T1000 (cell line): ENCODE results near the gene PLA2G4D.
"Not testable (repeated sequence)": the region's sequence is repeated elsewhere in the genome, so short reads cannot be mapped to it uniquely, and the experiment has no call there.

Experiments used
- DNase-seq: peaks from one replicate; lab custom pipeline; 2025; ENCODE audit warnings: mixed read lengths; lab: John Stamatoyannopoulos, UW

PLA2G4D gene

GRCh38 chr15:42128476-42128875 is 34.1 kb upstream of the PLA2G4D start:
- no peak for DNase-seq

- no peak for DNase-seq
Observed at GRCh38 chr15:42123546-42123945, 29.2 kb upstream of the PLA2G4D start.

- DNase-seq = no peak
Observed at GRCh38 chr15:42121682-42122081, 27.3 kb upstream of the PLA2G4D start.

- DNase-seq = no peak
Observed at GRCh38 chr15:42121021-42121420, 26.7 kb upstream of the PLA2G4D start.

DNA sequence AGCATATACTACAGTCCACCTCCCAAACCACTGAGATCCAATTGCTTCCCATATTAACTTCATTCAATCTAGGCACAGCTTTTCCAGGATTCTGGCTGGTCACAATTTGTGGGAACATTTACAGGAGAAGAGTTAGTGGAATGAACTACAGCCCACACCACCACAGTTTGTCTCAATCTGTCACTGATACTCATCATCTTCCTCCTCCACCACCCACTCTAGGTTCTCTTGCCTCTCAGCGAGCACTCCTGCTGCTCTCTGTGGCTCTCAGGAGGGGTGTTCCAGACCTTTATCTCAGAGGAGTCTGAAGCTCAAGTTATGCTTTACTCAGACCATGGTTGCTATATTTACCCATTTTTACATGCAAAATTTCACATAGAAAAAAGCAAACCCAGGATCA is 25.9 kb upstream of the PLA2G4D start:
- no peak for DNase-seq

- no peak for DNase-seq
Observed at GRCh38 chr15:42119446-42119760, 25.0 kb upstream of the PLA2G4D start.

DNA sequence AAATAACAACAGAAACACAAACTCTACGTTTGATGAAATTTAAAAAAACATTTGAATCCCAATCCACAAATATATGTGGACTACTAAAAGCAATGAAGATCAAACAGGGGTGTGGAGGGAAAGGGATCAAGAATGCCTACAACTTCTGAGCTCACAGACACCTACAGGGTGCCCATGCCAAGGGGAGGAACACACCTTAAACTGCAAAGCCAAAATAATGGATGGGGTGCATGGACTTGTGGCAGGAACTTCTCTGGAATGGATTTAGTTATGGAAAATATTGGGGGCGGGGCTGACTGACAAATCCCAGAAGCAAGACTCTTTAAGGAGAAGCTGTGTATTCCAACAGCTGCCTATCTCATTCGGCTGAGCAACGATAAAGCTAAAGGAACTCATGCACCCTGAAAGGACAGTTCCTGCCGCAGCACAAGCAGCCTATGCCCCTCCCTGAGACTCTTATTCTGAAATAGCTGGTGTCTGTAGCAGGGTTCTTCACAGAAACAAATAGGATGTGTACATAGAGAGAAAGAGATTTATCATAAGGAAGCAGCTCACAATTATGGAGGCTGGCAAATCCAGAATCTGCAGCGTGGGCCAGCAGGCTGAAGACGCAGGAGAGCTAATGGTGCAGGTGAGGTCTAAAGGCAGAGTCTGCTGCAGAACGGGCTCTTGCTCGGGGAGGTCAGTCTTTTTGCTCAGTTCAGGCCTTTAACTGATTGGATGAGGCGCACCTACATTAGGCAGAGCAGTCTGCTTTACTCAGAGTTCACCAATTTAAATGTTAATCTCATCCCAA is 24.5 kb upstream of the PLA2G4D start:
- no peak for DNase-seq

DNA sequence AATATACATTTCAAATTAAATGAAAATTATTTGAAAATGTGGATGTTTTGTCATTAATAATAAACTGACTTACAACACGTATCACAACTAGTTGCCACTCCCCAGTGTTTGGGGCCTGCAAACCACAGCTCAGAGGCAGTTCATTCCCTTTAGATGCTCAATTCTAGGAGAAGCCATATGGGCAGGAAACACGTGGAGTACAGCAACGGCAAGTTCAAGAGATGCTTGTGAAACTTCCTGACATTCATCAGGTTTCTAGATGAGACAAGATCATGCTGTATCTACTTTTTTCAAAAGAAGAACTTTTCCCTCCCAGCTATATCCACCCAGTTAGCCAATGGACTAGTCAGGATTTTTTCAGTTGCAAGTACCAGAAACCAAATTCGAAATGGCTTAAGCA is 17.6 kb upstream of the PLA2G4D start:
- DNase-seq = no peak

- no peak for DNase-seq
Observed at GRCh38 chr15:42110367-42110766, 16.0 kb upstream of the PLA2G4D start.

- DNase-seq = no peak
Observed at GRCh38 chr15:42108806-42109205, 14.4 kb upstream of the PLA2G4D start.

DNA sequence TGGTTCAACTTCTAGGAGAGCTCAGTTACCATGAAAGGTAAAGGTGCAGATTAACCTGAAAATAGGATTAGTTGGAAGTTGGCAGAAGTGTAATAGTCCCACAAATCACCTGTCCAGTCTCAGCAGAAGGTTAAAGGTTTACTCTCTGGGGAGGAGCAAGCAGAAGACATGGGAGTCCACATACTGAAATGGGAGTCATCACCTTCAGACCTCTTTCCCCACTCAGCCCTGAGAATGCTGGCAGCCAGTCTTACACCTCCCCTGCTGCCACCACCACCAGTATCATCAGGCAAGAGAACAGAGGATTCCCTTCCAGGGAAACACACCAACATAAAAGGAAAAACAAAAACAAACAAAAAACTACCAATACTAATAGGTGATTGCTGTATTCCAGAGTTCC is 13.8 kb upstream of the PLA2G4D start:
- DNase-seq = no peak

- no peak for DNase-seq
Observed at GRCh38 chr15:42107473-42107872, 13.1 kb upstream of the PLA2G4D start.

- no peak for DNase-seq
Observed at GRCh38 chr15:42106288-42106687, 11.9 kb upstream of the PLA2G4D start.

DNA sequence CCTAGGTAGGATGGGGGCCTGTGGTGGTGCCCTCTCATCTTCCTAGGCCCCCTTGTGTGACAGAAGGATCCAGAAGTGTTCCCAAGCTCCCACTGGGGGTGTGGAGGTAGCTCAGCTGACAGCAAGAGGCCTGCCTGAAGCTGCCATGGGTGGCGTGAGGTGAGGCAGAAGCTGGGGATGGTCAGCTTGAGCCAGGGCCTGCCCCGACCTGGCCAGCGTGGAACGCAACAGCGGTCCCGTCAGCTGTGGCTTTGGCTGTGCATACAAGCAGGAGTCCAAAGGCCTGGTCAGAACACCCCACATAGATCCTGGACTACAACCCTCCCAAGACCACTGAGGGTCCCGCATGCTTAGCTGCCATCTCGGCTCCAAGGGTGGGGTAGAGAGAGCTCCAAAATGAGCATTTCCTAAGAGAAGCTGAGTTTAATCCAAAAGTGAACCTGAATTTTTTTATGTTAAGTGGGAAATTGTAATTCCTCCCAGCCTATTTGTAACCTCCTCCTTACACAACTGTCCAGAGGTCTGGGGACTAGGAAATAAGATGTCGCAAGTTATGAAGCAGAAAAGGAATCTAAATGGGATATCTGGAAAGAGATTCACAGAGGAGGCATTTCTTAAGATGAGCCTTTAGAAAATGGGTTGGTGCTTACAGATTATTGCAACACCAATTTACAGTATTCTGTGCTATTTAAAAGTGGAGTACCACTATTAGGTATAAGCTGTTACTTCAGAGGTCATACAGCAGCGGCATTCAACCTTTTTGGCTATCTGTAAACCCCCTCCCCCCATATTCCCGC is 9.9 kb upstream of the PLA2G4D start:
- no peak for DNase-seq

- peak; percentile 10 for DNase-seq
Observed at GRCh38 chr15:42102646-42103235, 8.4 kb upstream of the PLA2G4D start.

DNA sequence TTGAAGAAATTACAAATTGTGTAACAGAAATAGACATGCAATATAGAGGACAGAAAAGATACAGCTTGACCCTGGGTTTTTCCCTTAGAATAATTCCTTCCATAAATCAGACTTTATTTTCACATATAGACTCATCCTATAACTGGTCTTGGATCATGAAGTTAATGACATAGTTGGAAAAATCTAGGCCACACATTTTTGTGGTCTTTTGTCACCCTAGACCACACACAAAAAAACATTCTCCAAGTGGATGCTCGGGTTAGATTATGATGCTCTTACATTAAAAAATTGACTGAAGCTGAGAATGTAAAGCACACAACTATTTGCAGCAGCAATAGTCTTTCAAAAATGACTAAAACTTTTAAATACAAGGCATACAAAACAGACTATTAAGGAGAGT is 7.5 kb upstream of the PLA2G4D start:
- DNase-seq = no peak

DNA sequence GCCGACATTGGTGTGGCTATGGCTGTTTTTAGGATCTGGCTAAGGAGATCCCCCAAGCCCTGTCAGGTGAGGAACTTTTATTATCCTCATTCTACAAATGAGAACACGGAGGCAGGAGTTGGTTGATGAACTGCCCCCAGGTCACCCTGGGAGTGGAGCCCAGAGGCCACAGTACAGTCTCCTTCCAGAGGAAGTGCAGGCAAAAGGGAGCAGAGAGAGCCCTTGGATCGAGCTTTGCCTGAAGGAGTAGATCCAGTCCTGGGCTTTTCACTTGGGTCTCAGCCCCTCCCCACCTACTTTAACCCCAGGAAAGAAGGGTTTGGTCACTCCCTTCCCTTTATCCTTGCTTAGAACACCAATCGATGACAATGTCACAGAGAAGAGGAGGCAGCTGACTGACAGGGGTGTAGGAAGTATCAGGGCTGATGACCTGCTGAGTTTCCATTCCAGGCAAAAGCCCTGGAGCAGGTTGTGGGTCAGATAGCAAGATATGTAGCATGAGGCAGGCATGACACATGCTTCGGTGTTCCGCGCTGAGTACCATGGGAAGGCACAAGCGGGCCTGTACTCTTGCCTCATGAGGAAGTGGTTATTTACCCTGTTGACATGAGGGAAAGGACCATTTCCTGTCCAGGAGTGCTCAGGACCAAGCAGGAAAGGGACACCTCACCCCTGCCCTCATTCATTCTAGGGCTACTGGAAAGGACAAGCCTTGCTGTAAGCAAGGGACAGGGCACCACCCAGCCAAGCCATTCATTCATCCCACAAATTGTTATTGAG is 5.8 kb upstream of the PLA2G4D start:
- DNase-seq = no peak

- DNase-seq = no peak
Observed at GRCh38 chr15:42097018-42097417, 2.7 kb upstream of the PLA2G4D start.

DNA sequence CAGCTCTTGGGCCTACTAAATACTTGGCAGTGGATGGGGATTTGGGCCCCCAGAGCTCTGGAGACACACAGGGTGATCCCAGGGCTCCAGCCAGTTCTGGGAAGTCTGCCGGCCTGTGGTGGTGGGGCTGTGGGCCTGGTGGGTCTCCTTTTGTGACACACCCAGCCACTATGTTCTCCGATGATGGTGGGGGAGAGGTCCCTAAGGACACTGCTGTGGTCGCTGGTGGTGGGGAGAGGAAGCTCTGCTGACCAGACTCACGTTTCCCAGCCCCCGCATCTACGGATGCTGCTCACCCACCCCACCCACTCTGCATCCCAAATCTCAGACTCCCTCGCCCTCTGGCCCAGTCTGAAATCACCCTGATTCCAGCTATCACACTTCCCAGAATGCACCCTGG is 396 bp downstream of the PLA2G4D start:
- no peak for DNase-seq

- DNase-seq = no peak
Observed at GRCh38 chr15:42092398-42093318, 1.7 kb downstream of the PLA2G4D start.

DNA sequence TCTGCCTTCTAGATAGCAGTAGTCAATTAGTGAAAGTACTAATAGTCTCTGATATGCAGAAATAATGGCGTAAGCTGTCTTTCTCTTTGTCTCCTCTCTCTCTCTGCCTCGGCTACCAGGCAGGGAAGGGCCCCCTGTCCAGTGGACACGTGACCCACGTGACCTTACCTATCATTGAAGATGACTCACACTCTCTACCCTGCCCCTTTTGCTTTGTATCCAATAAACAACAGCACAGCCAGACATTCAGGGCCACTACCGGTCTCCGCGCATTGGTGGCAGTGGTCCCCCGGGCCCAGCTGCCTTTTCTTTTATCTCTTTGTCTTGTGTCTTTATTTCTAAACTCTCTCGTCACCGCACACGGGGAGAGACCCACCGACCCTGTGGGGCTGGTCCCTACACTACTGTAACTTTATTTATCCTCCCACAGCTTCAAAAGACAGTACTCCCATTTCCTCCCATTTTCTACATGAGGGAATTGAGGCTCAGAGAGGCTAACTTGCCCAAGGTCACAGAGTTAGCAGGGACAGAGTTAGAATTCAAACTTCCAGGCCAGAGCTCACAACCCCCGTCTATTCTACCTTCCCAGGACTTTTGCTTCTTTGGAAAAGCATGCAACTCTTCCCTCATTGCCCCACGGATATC is 2.5 kb downstream of the PLA2G4D start:
- DNase-seq = not testable (repeated sequence)
